K562 (cell line): ENCODE results near the gene OLFML3. TPM values are rescaled to one million over a fixed set of nuclear protein-coding genes. Genes with fewer than 3 reads are reported as not detected.
A peak's percentile ranks its signal among the peaks of the same experiment; 100 is the strongest.

Experiments used
- PURB ChIP-seq: sonication (generic); formaldehyde crosslinking; IDR thresholded peaks from 2 replicates; pipeline ENCODE4 v1.9.0; 2021; ENCODE audit warnings: low read depth, mild to moderate bottlenecking, missing genetic modification reagents
- polyA plus RNA-seq, 8 experiments: library from polyadenylated mRNA; depleted of rRNA in 4 of 8; stranded (reverse) in 5 of 8; unstranded in 3 of 8; fragments of >200 nt; fragmentation: Nextera tagmentation in 2 of 8; fragmentation: Illumina TruSeq in 1 of 8; extraction: Ambion mirVana in 2 of 8; extraction: Trizol in 1 of 8; gene quantifications; 2 replicates each; pipeline versions ENCODE4 v1.2.1 to v1.2.3, GENCODE V29; 2011 to 2014; ENCODE audit warnings: inconsistent platforms in 1 of 8, missing spikeins in 1 of 8
- total RNA-seq, 7 experiments: library from RNA; depleted of rRNA in 6 of 7; stranded (reverse); fragments of >200 nt in 6 of 7; fragmentation: Illumina TruSeq in 2 of 7; extraction: Trizol in 2 of 7; gene quantifications; 2 replicates each; pipeline versions ENCODE4 v1.2.1 to v1.2.3, GENCODE V29; 2011 to 2021; ENCODE audit warnings: low replicate concordance in 1 of 7
- TF ChIP-seq, protein P1 (sequence below): fragments of 250-450 bp; sonication (Bioruptor Pico); IDR thresholded peaks from 2 replicates; pipeline ENCODE4 v1.5.0; 2021; ENCODE audit warnings: mild to moderate bottlenecking, borderline replicate concordance
- TF ChIP-seq, protein P2 (sequence below): sonication (generic); formaldehyde crosslinking; IDR thresholded peaks from 2 replicates; pipeline ENCODE4 v1.8.1; 2023; ENCODE audit warnings: mild to moderate bottlenecking, missing genetic modification reagents, moderate library complexity
- TF ChIP-seq, protein P3 (sequence below): fragments of 250-450 bp; sonication (Bioruptor Pico); IDR thresholded peaks from 2 replicates; pipeline ENCODE4 v1.5.0; 2020; ENCODE audit warnings: mild to moderate bottlenecking, borderline replicate concordance

The OLFML3 gene
- total and polyA plus RNA-seq, 9 of the 15 experiments (the other 6 are each of a cell fraction or from before 2014, with no cell fraction given): 0.07 to 0.13 (median 0.07) TPM; not detected in 6

DNA sequence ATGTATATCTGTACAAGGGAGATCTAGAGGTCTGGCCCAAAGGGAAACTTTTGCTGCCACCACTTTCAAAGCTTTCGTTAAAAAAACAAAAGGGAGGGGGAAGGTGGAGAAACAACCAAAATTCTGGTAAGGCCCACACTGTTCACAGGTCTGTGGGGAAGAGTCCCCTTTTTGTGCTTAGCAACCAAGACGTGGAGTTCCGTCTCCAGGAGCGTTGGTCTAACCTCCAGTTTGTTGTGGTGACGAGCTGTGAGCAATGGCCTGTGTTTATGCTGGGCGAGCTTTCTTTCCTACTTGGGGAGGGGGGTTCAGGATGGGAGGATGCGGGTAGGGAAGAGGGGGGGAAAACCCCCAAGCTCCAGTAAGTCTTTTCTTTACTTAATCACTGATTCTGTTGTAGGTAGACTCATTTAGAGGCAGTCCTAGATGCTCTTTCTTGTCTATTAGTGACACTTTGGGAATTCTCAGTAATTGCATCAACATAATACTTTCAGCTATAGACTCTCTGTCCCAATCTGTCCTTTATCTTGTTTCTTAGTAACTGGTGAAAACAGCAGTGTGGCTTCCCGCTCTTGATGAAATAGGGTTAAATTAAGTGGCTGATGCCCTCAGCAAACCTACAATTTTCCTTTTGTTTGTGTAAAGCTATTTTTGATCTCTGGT, 48.6 kb upstream of the OLFML3 start (continued):
- TF ChIP-seq, protein P1, sequence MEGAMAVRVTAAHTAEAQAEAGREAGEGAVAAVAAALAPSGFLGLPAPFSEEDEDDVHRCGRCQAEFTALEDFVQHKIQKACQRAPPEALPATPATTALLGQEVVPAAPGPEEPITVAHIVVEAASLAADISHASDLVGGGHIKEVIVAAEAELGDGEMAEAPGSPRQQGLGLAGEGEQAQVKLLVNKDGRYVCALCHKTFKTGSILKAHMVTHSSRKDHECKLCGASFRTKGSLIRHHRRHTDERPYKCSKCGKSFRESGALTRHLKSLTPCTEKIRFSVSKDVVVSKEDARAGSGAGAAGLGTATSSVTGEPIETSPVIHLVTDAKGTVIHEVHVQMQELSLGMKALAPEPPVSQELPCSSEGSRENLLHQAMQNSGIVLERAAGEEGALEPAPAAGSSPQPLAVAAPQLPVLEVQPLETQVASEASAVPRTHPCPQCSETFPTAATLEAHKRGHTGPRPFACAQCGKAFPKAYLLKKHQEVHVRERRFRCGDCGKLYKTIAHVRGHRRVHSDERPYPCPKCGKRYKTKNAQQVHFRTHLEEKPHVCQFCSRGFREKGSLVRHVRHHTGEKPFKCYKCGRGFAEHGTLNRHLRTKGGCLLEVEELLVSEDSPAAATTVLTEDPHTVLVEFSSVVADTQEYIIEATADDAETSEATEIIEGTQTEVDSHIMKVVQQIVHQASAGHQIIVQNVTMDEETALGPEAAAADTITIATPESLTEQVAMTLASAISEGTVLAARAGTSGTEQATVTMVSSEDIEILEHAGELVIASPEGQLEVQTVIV: no peak
- TF ChIP-seq, protein P2, sequence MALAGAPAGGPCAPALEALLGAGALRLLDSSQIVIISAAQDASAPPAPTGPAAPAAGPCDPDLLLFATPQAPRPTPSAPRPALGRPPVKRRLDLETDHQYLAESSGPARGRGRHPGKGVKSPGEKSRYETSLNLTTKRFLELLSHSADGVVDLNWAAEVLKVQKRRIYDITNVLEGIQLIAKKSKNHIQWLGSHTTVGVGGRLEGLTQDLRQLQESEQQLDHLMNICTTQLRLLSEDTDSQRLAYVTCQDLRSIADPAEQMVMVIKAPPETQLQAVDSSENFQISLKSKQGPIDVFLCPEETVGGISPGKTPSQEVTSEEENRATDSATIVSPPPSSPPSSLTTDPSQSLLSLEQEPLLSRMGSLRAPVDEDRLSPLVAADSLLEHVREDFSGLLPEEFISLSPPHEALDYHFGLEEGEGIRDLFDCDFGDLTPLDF: 0 out of 2 replicates have a peak, but pooled peaks have one; percentile 3
- no peak for TF ChIP-seq PURB (CRISPR knock-in tag)
- TF ChIP-seq, protein P3, sequence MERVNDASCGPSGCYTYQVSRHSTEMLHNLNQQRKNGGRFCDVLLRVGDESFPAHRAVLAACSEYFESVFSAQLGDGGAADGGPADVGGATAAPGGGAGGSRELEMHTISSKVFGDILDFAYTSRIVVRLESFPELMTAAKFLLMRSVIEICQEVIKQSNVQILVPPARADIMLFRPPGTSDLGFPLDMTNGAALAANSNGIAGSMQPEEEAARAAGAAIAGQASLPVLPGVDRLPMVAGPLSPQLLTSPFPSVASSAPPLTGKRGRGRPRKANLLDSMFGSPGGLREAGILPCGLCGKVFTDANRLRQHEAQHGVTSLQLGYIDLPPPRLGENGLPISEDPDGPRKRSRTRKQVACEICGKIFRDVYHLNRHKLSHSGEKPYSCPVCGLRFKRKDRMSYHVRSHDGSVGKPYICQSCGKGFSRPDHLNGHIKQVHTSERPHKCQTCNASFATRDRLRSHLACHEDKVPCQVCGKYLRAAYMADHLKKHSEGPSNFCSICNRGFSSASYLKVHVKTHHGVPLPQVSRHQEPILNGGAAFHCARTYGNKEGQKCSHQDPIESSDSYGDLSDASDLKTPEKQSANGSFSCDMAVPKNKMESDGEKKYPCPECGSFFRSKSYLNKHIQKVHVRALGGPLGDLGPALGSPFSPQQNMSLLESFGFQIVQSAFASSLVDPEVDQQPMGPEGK (CRISPR knock-in tag): no peak
